Measurements from ENCODE around the gene EEA1.
"Not testable (repeated sequence)": the region's sequence is repeated elsewhere in the genome, so short reads cannot be mapped to it uniquely, and the experiment has no call there.

EEA1 gene

GRCh38 chr12:92794814-92795213, 134.3 kb downstream of the EEA1 start:
- no peak for DNase-seq

DNA sequence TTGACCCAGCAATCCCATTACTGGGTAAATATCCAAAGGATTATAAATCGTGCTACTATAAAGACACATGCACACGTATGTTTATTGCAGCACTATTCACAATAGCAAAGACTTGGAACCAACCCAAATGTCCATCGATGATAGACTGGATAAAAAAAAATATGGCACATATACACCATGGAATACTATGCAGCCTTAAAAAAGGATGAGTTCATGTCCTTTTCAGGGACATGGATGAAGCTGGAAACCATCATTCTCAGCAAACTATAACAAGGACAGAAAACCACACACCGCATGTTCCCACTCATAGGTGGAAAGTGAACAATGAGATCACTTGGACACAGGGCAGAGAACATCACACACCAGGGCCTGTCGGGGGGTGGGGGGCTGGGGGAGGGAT, 134.7 kb downstream of the EEA1 start:
- DNase-seq, result not testable (repeated sequence)

GRCh38 chr12:92786045-92786444, 143.1 kb downstream of the EEA1 start:
- peak; percentile 31 for DNase-seq

- no peak for DNase-seq
Measured at GRCh38 chr12:92785563-92785950, 143.5 kb downstream of the EEA1 start.

- DNase-seq, result peak; percentile 74
Measured at GRCh38 chr12:92784797-92785562, 144.1 kb downstream of the EEA1 start.

DNA sequence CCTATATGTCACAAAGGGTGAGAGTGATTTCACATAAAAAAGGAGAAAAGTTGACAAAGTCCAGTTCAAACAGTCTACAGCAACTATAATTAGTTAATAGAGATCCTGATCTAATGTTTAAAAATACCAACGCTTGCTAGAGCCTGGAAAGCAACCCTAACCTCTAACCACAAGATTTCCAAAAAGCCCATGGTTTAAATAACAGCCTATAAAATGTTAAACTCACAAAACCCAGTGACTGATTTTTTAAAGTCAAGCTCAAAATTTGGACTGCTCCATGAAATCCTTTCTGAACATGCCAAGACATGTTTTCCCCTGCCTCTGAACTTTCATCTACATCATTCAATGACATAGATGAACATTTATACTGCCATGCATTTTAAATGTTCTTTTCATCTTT, 144.7 kb downstream of the EEA1 start:
- DNase-seq, result peak; percentile 57

DNA sequence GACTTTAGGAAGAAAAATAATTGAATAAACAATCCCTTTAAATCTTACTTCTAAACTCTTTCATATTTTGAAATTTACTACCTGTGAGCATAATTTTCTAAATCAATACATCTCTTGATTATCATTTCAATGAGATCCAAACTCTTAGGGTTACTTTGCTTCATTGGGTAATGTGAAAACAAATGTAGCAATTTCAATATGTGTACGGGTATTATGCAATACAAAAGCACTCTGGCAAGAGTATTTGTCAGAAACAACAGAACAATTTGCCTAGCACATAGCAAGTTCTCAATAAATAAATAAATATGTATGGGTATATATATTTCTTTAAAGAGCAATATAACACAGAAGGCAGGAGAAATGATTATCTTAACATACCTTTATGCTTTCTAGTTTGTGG, 149.2 kb downstream of the EEA1 start:
- no peak for DNase-seq

GRCh38 chr12:92778525-92778924, 150.6 kb downstream of the EEA1 start:
- DNase-seq, result no peak

GRCh38 chr12:92775416-92775815, 153.7 kb downstream of the EEA1 start:
- DNase-seq, result no peak

DNA sequence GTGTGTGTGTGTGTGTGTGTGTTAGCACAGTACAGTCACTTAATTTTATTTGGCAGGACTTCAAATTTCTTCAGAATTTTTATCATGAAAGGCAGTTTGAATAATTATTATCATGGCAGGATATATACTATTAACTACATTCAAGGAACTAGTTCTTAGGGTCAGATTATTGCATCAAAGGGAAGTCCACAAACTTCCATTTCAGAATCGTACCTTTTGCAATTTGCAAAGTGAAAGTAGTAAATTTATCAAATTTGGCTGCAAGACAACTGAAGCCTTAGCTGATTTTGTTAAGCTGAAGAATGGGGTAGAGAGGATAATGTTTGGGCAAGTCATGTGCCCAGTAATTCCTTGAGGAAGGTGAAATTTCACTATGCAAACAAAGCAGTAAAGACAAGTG, 158.1 kb downstream of the EEA1 start:
- DNase-seq, result no peak

- peak; percentile 9 for DNase-seq
Measured at GRCh38 chr12:92769124-92769901, 159.8 kb downstream of the EEA1 start.

DNA sequence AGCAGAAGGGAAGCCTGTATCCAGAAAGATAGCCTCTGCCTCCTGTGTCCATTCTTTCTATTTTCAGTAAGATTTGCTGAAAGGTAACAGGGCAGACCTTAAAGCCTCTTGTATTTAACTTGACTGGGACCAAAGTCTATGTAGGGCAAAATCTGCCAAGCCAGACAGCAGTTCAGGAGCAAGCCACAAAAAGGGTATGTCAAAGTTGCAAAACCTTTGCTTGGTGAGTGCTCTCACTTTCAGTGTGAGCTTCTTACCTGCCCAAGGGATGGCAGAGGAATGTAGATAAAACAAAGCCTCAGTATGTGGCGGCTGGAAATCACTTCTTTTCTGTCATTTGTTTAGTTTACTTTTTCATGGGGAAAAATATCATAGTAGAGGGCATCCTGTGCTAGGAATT, 163.2 kb downstream of the EEA1 start:
- DNase-seq, result no peak

DNA sequence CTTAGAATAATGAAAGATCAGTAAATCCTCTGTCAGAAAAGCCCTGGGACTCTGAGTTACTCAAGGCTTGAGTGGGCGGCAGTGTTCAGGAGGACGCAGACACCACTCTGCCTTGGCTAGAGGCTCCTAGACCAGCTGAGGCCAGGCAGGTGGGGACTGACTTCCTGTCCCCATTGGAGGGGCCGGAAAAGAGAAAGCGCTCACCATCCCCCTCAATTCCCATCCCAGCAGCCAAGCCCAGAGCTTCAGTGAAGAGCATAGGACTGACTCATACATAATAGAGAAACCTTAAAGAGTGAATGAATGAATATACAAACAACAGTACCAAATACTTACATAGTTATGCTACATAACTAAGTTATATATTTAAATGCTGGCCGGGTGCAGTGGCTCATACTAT, 164.3 kb downstream of the EEA1 start:
- no peak for DNase-seq

GRCh38 chr12:92762773-92763172, 166.3 kb downstream of the EEA1 start:
- no peak for DNase-seq

GRCh38 chr12:92759634-92760268, 169.3 kb downstream of the EEA1 start:
- peak; percentile 92 for DNase-seq

GRCh38 chr12:92757597-92758121, 171.4 kb downstream of the EEA1 start:
- no peak for DNase-seq

DNA sequence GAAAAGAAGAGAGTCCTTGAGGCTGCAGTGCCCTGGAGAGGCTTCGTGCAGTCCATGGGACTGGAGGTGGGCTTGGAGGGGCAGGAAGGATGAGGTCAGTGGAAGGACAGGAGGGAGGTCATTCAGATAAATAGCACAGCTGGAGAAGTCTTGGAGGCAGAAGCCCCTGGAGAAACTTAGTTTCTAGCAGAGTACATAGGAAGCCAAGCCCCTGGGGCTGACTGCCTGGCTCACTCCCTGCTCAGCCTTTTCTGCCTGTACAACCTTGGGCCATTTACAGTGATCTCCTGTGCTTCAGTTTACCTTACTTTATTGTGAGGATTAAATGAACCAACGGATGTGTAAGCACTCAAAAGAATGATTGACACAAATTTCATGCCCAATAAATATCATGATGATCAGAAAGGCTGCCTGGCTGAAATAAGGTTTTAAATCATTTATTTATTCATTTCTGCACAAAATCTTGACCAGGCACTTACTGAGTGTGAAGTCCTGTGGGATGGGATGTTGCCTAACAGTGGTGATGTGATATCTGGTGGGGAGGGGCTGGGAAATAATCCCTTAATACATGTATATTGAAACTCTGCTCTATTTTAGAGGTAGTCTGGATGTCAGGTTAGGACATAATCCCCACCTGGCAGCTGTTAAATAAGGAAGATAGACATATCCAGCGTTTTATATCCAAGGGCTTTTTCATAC, 172.0 kb downstream of the EEA1 start:
- no peak for DNase-seq

- DNase-seq, result no peak
Measured at GRCh38 chr12:92753976-92754885, 174.9 kb downstream of the EEA1 start.

DNA sequence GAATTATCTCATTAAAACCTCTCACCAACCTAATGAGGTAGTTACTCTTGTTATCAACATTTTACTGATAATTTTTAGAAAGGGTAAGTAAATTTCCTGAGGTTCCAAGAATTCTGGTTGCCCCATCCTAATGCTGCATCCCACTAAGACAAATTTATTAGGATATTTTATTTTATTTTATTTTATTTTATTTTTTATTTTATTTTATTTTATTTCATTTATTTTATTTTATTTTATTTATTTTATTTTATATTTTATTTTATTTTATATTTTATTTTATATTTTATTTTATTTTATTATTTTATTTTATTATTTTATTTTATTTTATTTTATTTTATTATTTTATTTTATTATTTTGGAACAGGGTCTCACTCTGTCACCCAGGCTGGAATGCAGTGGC, 179.4 kb downstream of the EEA1 start:
- not testable (repeated sequence) for DNase-seq

GRCh38 chr12:92747151-92747550, 181.9 kb downstream of the EEA1 start:
- DNase-seq, result no peak

DNA sequence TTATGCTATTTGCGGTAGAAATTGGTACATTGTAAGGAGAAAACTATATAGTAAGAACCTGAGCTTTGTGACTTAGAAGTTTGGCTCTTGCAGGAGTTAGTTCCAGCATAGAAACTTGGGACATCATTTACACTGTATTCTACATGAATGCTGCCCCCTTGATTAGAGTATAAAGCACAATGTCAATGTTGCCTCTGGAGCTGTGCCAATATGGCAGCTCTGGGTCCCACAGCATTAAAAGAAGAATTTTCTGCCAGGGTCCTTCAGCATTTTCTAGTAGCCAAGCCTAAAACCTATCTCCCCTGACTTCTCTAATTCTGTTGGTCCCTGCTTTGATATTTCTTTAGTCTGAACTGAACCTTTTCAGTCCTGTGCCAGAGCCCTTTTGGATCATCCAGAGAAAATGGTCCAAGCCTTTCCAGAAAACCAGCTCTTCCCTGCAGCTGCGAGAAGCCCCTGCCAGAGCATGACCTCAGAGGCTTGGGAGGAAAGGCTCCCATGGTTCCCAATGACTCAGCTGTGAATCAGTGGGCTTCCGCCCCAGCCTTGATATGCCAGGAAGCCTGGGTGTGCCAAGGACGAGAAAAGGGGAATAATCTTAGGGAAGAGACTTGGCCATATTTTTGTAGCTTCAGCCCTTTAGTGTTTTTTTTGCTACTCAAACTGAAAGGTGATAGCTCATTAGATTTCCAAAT, 183.1 kb downstream of the EEA1 start:
- peak; percentile 91 for DNase-seq

Measured in fibroblast of skin of abdomen (primary cell).